GM19438 (cell line): ENCODE measurements around the gene CHMP2B.
A peak's percentile ranks its signal among the peaks of the same experiment; 100 is the strongest.
"Not testable (repeated sequence)": the region's sequence is repeated elsewhere in the genome, so short reads cannot be mapped to it uniquely, and the experiment has no call there.

Experiments used
- ATAC-seq: cut with Tn5 transposase; IDR thresholded peaks from one replicate; pipeline ENCODE4 v1.9.1; 2021; ENCODE audit warnings: low read depth; ENCODE audit not compliant: unreplicated experiment

Gene CHMP2B

DNA sequence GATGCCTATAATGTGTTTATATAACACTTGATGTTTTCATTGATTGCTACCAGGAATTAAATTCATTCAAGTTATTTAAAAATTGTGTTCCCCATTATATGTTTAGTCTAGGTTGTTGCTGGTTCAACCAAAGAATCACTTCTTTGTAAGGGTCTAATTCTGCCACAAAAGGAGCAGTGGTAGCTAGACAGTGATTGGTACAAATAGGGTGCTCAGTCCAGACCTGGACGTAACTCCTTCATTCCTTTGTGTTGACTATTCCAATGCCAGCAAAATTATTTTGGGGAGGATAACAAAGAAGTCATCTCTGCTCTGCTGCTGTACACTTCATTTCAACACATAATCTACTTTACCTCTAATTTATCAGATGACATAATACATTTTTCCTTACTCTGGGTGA is 1.2 kb downstream of the CHMP2B start:
- no peak for ATAC-seq

DNA sequence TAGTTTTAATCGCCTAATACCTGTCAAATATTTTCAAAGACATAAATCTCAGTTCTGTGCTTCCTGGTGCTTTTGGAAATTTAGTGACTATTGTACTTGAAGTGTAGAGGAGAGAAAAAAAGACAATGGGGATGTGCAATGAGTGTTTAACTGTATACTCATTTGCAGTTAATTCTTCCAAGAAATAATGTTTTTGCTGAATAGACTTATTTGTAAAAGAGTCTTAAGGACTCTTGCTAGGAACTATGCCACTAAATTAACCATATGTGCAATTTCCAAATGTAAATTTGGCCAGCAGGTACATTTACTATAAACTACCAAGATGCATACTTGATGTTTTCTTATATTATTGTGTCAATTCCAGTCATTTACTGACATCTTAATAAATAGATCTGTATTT is 2.0 kb downstream of the CHMP2B start:
- ATAC-seq, result no peak

DNA sequence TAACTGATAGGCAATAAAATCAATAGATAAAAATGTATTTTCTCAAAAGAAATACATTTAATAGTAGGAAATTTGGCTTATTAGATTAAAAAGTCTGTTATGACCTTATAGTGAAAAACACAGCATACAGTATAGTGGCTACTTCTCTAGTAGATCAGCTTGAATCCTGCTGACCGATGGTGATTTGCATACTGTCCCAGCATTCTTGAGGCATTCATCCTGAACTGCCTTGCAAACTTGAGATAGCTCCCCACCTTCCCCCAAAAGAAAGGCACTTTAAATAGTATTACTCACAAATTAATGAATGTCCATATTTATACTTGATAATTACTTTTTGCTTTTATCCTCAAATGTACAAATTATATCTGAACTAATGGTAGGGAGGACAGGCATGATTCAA is 6.7 kb downstream of the CHMP2B start:
- no peak for ATAC-seq

DNA sequence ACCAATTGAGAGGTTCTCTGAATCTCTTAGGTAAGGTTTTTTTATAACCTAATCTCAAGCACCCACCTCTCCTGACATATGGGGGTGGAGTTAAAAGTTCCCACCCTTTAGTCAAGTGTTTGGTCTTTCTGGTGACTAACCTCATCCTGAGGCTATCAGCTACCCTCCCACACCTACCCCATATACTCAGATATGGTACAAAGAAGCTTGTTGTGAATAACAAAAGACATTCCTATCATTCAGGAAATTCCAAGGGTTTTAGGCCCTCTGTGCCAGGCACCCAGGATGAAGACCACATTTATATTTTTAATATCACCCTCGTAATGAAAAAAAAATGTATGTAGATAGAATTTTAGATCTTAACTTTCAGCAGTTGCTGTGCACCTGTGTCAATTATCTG is 9.0 kb downstream of the CHMP2B start:
- ATAC-seq, result no peak

DNA sequence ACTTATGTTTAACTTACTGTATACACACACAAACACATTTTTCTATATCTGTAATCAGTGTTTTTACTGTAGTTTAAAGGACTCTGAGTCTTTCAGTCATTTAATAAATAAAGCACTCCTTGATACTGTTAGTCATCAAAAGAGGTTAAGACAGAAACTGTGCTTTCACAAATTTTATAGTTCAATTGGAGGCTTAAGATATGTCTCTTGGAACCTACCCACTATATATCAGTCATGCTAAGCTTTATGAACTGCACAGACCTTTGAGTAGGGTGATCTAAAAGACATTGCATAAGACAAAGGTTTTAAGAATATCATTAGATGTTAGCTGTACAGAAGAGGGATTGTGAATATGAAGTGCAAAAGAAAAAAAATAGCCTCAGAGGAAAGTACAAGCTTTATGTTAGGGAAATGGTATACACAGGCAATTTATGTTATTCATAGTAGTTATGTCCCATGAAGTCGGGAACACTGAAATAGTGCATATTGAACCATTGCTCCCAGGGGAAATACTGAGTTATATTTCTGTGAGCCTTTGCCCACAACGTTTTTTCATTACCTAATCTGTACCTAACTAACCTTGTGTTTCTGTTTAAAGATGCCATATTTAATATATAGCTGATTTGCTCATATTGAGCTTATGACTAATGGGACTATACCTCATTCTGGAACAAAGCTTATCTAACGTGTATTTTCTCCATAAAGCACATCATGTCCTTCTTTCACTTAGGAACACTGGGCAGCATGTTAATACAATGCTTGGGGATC is 19.7 kb downstream of the CHMP2B start:
- no peak for ATAC-seq

DNA sequence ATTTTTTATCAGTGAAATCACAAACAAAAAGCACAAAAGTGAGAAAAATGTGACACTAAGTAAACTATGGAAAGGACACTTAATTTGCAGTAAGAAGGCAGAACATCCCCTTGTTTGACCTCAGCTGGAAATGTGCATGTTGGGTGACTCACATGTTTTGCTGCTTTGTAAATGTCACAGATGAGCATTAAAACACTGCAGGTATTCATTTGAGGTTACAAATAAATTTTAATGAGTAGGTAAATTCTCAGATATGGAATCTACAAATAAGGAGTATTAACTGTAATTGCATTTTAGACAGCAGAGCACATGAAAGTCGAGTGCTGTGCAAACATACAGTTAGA is 20.3 kb downstream of the CHMP2B start:
- no peak for ATAC-seq

DNA sequence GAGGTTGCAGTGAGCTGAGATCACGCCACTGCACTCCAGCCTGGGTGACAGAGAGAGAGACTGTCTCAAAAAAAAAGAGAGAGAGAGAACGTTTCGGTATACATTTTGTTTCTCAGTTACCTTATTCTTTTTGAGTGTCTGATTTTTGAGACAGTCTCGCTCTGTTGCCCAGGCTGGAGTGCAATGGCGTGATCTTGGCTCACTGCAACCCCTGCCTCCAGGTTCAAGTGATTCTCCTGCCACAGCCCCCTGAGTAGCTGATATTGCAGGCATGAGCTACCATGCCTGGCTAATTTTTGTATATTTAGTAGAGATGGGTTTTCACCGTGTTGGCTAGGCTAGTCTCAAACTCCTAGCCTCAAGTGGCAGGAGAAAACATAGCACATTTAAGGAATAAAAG is 21.1 kb downstream of the CHMP2B start:
- ATAC-seq, result not testable (repeated sequence)

DNA sequence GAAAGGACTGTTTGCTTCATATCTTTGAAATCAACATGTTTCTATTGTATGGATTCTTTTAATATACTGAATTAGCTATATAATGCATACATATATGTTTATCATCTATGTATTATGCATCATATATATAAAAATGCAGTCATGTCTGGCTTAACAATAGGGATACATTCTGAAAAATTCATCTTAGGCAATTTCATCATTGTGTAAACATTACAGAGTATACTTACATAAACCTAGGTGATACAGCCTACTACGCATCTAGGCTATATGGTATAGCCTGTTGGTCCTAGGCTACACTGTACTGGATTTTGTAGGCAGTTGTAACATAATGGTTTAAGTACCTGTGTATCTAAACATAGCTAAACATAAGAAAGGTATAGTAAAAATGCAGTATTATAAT is 21.7 kb downstream of the CHMP2B start:
- ATAC-seq, result no peak

DNA sequence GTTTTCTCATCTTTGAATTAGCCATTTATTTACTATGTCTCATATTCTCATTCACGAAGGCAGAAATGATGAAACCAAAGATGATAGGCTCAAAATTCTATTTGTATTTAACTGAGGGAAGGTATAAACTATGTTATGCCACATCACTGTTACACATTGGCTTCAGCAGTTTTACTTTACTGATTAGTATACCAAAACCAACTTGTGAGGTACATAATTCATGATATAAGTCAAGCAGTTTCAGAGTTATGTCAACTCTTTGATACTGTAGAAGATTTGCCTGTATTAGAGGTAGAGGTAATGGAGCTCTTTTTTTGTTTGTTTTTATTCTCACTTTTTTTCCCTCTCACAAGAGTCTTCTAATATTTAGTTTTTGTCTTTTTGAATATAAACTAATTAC is 22.9 kb downstream of the CHMP2B start:
- ATAC-seq, result no peak

DNA sequence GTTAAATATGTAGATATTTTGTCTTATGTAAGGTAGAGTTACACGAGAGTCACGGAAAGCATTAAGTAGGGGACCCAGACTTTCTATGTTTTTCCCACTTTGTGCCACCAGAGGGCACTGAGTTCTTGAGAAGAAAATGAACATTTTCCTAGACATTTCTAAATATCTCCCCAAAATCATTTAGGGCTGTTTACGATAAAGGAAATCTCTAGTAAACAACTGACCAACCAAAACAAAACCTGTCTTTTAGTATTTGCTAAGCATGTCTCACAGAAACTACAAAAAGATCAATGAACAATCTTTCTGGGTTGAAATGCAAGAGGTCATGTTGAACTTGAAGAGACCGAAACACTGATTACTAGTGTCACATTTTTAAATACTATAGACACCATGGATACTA is 33.2 kb downstream of the CHMP2B start:
- peak; percentile 60 for ATAC-seq

DNA sequence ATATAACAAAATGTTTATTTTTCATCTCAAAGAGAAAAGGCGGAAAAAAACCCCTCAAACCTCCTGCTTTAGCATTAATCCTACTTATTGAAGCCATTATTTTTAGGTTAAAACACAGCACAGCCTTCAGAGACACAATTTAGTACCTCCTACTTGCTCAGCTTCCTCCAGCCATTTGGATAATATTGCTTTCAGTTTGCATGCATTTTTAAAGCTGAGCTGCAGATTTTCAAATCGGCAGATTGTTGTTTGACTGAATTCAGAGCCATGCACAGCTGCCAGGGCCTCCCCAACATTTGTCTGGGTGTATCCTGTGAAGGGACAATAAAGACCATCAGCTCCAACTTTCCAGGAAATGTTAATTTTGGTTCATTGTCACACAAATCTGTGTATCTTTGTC is 34.8 kb downstream of the CHMP2B start:
- no peak for ATAC-seq

DNA sequence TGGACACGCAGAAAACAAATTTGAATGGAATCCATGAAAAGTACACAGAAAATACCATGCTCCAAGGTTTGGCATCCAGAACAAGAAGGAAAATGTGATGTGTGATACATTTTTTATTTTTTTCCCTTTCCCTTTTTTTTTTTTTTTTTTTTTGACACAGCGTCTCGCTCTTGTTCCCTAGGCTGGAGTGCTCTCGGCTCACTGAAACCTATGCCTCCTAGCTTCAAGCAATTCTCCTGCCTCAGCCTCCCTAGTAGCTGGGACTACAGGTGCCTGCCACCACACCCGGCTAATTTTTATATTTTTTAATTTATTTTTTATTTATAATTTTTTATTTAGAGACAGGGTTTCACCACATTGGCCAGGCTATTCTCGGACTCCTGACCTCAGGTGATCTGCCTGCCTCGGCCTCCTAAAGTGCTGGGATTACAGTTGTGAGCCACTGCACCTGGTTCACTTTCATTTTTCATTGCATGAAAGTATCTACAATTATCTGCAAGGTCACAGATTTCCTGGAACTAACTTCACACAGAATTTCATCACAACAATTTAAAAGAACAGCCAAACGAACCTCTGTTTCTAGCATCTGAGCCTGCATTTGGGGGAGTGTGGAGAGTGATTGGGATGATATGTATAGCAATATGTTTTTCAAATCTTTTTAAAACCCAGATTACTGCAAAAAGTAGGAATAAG is 41.0 kb downstream of the CHMP2B start:
- ATAC-seq, result no peak

DNA sequence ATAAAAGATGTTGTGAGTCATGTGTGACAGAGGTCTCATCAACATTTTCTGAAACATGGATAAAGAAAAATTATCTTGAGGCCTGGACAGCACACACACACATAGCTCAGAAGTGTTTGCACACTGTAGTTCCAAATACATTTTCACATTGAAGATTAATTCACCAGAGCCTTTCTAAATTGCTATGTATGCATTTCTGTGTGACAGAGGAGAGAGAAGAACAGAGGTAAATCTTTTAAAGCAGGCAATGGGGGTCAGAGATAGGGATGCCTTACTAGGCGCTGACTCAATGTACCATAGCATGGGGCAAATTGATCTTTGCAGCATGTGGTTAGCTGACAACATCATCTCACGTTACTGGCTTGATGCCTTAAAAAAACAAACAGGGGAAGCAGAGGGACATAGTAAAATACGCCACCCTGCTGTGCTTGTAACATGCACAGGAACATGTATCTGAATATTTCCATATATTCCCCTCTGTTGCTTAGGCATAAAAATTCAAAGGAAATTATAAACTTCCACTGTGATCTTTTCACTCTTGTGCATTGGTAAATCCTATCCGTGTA is 41.6 kb downstream of the CHMP2B start:
- no peak for ATAC-seq

DNA sequence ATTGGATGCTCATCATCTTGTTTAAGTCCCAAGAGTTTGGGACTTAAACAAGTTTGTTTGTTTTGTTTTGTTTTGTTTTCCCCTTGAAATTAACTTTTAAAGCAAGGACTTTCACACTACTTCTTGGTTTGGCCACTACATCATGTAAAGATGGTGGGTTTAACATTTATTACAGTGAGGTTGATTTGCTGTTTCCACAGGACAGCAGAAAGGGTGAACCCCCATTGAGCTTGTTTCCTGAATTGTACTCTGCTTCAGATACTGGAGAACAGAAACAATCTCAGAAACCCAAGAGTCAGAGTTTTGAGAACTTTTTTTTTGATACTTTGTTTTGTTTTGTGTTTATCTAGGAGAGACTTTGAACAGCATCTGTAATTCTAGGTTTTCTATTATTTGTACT is 42.6 kb downstream of the CHMP2B start:
- ATAC-seq, result no peak

DNA sequence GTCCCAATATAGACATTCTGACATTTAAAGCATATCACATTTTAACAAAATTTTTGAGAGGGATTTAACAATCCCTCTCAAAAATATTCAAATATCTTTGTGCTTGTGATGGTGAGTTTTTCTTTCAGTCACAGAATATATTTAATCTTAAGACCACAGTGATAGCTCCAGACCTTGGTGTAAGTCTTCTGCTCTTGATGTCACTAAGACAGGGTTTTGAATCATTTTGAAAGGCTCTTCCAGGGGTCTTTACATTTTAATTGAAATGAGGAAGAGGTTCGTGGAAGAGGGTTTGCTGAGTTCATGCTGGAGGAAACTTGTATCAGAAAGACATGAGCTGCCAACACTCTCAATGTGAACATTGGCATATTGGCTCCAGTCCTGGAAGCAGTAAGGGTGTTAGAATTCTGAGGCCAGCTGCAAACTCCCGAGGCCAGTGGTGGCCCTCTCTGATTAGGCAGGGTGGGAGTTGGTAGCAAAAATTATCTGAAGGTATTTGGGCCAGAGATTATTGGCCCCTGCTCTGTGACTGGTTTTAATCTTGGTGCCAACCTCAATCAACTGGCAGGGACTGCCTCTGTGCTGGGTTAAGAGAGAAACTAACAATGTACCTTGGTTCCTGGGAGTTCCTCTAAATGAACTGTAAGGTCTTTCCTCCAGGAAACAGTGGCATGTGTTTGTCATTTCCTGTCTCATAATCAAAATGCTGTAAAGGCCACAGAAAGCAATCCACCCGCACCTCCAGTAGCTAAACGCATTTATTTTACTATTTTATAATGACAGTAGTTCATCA is 44.0 kb downstream of the CHMP2B start:
- no peak for ATAC-seq

DNA sequence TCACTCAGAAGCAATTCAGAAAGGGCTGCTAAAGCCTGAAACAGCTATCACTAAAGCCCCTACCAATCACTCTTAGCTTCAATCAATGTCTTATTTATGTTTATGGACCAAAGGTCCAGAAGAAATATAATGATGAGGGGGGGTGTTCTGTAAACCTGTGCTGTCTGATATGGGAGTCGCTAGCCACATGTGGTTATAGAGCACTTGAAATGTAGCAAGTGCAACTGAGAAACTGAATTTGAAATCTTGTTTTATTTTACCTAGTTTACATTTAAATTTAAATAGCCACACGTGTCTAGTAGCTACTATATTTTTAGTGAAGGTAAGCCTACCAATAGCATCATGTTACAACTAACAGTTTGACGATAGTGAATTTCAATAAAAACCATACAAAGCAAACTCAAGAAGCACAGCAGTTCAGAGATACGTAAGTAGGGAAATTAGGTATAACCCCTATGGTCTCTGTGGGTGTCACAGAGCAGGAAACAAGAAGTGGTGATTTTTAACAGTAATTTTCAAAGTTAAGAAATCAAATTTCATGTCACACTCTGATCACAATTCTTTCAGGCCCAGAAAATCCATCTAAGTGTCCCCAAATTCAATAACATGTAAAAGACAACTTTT is 45.7 kb downstream of the CHMP2B start:
- no peak for ATAC-seq

DNA sequence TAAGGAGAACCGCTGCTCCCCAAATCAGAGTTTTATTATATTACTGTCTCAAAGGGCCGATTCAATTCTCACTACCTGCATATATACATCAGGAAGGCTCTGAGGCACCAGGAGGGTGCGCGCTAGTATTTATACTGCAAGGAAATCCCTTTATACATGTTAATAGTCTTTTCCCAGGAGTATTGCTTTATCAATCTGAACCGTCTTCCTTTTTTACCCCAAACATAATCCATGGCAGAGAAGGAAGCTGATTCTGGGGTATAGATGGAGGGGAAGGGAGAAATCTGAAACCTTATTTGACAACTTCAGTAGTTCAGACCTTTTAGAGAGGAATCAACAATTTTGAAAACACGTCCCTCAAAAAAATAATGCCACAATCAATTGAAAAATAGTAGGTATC is 49.4 kb downstream of the CHMP2B start, which contains the start of gene POU1F1:
POU1F1 (minus strand) TSS at position 101 of the 400 bp plus-strand sequence. CDS start 122 bp downstream, outside the sequence.
- ATAC-seq, result no peak

DNA sequence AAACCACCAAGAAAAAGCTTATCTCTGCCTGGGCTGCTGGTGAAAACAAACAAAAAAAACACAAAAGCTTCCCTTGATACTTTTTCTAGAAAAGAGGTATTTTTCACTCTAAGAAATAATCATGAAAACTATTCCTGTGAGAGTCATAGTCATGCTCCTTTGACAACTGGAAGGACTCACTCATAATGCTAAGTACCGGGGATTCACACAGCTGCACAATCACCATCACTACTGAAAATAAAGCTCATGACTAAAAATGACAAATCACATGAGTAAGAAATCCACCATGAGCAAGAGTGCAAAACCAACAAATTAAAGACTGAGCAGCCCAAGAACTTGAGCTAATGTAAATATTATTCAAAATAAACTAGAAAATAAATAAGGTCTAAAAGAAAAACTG is 59.9 kb downstream of the CHMP2B start:
- ATAC-seq, result no peak

DNA sequence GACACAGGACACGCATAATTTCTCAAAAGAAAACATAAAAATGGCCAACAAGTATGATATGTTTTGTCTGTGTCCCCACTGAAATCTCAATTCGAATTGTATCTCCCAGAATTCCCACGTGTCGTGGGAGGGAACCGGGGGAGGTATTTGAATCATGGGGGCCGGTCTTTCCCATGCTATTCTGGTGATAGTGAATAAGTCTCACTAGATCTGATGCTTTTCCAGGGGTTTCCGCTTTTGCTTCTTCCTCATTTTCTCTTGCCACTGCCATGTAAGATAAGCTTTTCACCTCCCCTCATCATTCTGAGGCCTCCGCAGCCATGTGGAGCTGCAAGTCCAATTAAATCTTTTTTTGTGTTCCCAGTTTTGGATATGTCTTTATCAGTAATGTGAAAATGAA is 61.3 kb downstream of the CHMP2B start:
- ATAC-seq, result no peak

DNA sequence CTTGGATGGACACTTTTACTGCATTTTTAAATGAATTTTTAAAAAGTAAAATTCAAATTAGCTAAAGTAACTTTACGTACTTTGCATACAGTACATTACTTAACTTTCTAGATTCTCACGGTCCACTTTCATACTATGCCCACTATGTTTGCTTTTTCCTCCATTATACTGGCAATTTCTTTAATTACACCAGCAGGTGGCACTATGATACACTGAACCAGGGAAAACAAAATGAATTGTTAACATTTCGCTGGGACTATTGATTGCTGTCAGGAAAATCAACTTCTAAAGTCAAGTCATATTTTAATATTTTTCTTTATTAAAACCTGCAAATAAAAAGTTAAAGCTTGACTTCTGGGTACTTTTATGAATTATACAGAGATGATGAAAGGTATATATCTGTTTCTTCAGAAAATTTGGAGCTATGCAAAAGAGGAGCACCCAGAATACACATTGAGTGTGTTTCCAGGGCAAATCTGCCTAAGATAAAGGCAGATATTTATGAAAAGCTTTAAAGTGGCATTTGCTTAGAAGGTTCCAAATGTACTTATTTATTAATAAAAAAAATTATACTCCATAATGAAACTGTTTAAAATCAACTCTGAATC is 71.1 kb downstream of the CHMP2B start:
- peak; percentile 60 for ATAC-seq
